OCI-LY7 (cell line): ENCODE results near the gene NSRP1. TPM values are rescaled to one million over a fixed set of nuclear protein-coding genes. Genes with fewer than 3 reads are reported as not detected.
"Not testable (repeated sequence)": the region's sequence is repeated elsewhere in the genome, so short reads cannot be mapped to it uniquely, and the experiment has no call there.

ENCODE experiments used
- BruUV-seq: library from RNA; stranded (reverse); fragments of 400-500 nt; replicated peaks from 2 replicates; lab custom pipeline; 2021; lab: Mats Ljungman, UMichigan
- CTCF ChIA-PET: fragments of 300-600 bp; sonication (Branson Sonifier 250); formaldehyde crosslinking; loops from one replicate; lab custom pipeline; 2022; ENCODE audit warnings: antibody characterized with exemption; ENCODE audit not compliant: unreplicated experiment; lab: Charles Lee
- POLR2A ChIA-PET: fragments of 300-600 bp; sonication (Branson Sonifier 250); formaldehyde crosslinking; loops from one replicate; lab custom pipeline; 2022; ENCODE audit warnings: antibody characterized with exemption; lab: Charles Lee
- DNase-seq: peaks from one replicate; pipeline ENCODE4 v3.0.0-alpha.2; 2015; ENCODE audit warnings: low spot score
- H2AFZ ChIP-seq: fragments of 200-600 bp; sonication (generic), shearing (Covaris generic); 2 replicates; pipeline ENCODE4 v1.6.1; 2014; ENCODE audit warnings: mild to moderate bottlenecking, antibody characterized with exemption, low read length, moderate library complexity
- H3K27ac ChIP-seq: fragments of 200-600 bp; sonication (generic); 2 replicates; pipeline ENCODE4 v1.5.1; 2014; ENCODE audit warnings: mixed run types, low read depth, mild to moderate bottlenecking, moderate library complexity, low read length, inconsistent platforms; ENCODE audit not compliant: poor library complexity, severe bottlenecking
- H3K36me3 ChIP-seq: fragments of 200-600 bp; sonication (generic); 2 replicates; pipeline ENCODE4 v1.6.1; 2014; ENCODE audit warnings: mild to moderate bottlenecking, antibody characterized with exemption, low read length, moderate library complexity, mixed read lengths; ENCODE audit not compliant: insufficient read depth
- H3K4me1 ChIP-seq: fragments of 200-600 bp; sonication (generic); 2 replicates; pipeline ENCODE4 v1.5.1; 2014; ENCODE audit warnings: mild to moderate bottlenecking, low read length; ENCODE audit not compliant: insufficient read depth, poor library complexity, severe bottlenecking
- H3K4me2 ChIP-seq: fragments of 200-600 bp; sonication (generic); 2 replicates; pipeline ENCODE4 v1.6.1; 2014; ENCODE audit warnings: mild to moderate bottlenecking, low read length
- H3K4me3 ChIP-seq: fragments of 200-600 bp; sonication (generic); 2 replicates; pipeline ENCODE4 v1.5.1; 2014; ENCODE audit warnings: mild to moderate bottlenecking, low read depth, low read length; ENCODE audit not compliant: poor library complexity, severe bottlenecking
- H3K79me2 ChIP-seq: fragments of 200-600 bp; sonication (generic); 2 replicates; pipeline ENCODE4 v1.6.1; 2016; ENCODE audit warnings: low read depth, mild to moderate bottlenecking, low read length, moderate library complexity, mixed read lengths; ENCODE audit not compliant: insufficient read depth
- H3K9me2 ChIP-seq: fragments of 200-600 bp; sonication (generic); 2 replicates; pipeline ENCODE4 v1.6.1; 2016; ENCODE audit warnings: mild to moderate bottlenecking, low read length, mixed read lengths; ENCODE audit not compliant: insufficient read depth
- H3K9me3 ChIP-seq: fragments of 200-600 bp; sonication (generic); 2 replicates; pipeline ENCODE4 v1.6.1; 2014; ENCODE audit warnings: mild to moderate bottlenecking, mixed run types, low read length, mixed read lengths
- H4K20me1 ChIP-seq: fragments of 200-600 bp; sonication (generic); 2 replicates; pipeline ENCODE4 v1.6.1; 2014; ENCODE audit warnings: mild to moderate bottlenecking, antibody characterized with exemption, low read length, moderate library complexity, mixed read lengths; ENCODE audit not compliant: insufficient read depth
- CTCF ChIP-seq: fragments of 200-600 bp; sonication (generic); conservative IDR thresholded peaks from 2 replicates; pipeline ENCODE4 v1.5.1; 2014; ENCODE audit warnings: mild to moderate bottlenecking, antibody characterized with exemption, low read length, moderate library complexity, mixed read lengths
- EZH2phosphoT487 ChIP-seq: fragments of 200-600 bp; sonication (generic); IDR thresholded peaks from 2 replicates; pipeline ENCODE4 v1.6.1; 2018; ENCODE audit warnings: low read depth, borderline replicate concordance, mild to moderate bottlenecking, mixed run types, antibody characterized with exemption, low read length, moderate library complexity, mixed read lengths
- intact Hi-C: fragments of 100-400 bp; cut with micrococcal nuclease; formaldehyde crosslinking; loops from one replicate; pipeline ENCODE4 v1.10.0; 2022; ENCODE audit not compliant: unreplicated experiment
- total RNA-seq, 2 experiments: library from RNA; depleted of rRNA in 1 of 2; stranded (reverse); fragments of >200 nt in 1 of 2; shearing (Covaris generic) in 1 of 2; gene quantifications; 2 replicates each; pipeline ENCODE4 v1.2.3, GENCODE V29; 2014 to 2022

NSRP1 gene
- total RNA-seq, 2 experiments from 2014 or later, result 18.6 to 44.1 TPM

GRCh38 chr17:30084788-30085187 lies 31.8 kb upstream of the NSRP1 start:
- no peaks in the 10 kb centered on the region for H3K4me1 ChIP-seq
- ChIA-PET CTCF (interaction anchor here (0.6 kb wide), 1 partner anchor 134 kb away, joined by 7 read pairs; no protein-coding TSS in a partner anchor), POLR2A (interaction anchor here (0.6 to 0.7 kb wide), 3 partner anchors 9 to 705 kb away, joined by 3 read pairs; no protein-coding TSS in a partner anchor)
- no peaks in the 10 kb centered on the region for H3K79me2 ChIP-seq
- no peaks in the 10 kb centered on the region for H4K20me1 ChIP-seq
- TF ChIP-seq EZH2phosphoT487 (no peak), CTCF (no peak)
- H3K9me3 ChIP-seq, result no peaks in the 10 kb centered on the region
- no TSS peak for BruUV-seq
- intact Hi-C loops, result no loop called here
- no peak overlapping the region for H2AFZ ChIP-seq
- H3K4me2 ChIP-seq, result no peak overlapping the region
- no peaks in the 10 kb centered on the region for H3K36me3 ChIP-seq
- no peaks in the 10 kb centered on the region for H3K9me2 ChIP-seq
- no peak overlapping the region for H3K4me3 ChIP-seq
- no peak overlapping the region for H3K27ac ChIP-seq
- DNase-seq, result no peak

GRCh38 chr17:30086896-30087295 lies 29.7 kb upstream of the NSRP1 start:
- H2AFZ ChIP-seq, result no peak overlapping the region
- BruUV-seq, result no TSS peak
- ChIA-PET CTCF (no interaction called here), POLR2A (no interaction called here)
- H3K36me3 ChIP-seq, result no peaks in the 10 kb centered on the region
- no peak for DNase-seq
- no peaks in the 10 kb centered on the region for H3K4me1 ChIP-seq
- no peak overlapping the region for H3K4me2 ChIP-seq
- TF ChIP-seq EZH2phosphoT487 (no peak), CTCF (no peak)
- H3K9me2 ChIP-seq, result no peaks in the 10 kb centered on the region
- H3K9me3 ChIP-seq, result no peaks in the 10 kb centered on the region
- no peak overlapping the region for H3K4me3 ChIP-seq
- no peaks in the 10 kb centered on the region for H4K20me1 ChIP-seq
- no peaks in the 10 kb centered on the region for H3K79me2 ChIP-seq
- no peak overlapping the region for H3K27ac ChIP-seq
- intact Hi-C loops, result no loop called here

GRCh38 chr17:30087431-30087830 lies 29.2 kb upstream of the NSRP1 start:
- intact Hi-C loops, result not testable (repeated sequence)

More at GRCh38 chr17:30087431-30087830, 29.2 kb upstream of the NSRP1 start:
- CTCF ChIA-PET, H3K4me2 ChIP-seq, H3K9me2 ChIP-seq, H3K9me3 ChIP-seq, POLR2A ChIA-PET, H3K79me2 ChIP-seq, H4K20me1 ChIP-seq, H3K27ac ChIP-seq, H2AFZ ChIP-seq, DNase-seq, H3K36me3 ChIP-seq, H3K4me3 ChIP-seq, BruUV-seq, H3K4me1 ChIP-seq: not testable (repeated sequence)
